SU-DHL-6 (cell line): ENCODE measurements around the gene RSPH9.

Experiments
- CTCF ChIP-seq: fragments of 200-600 bp; sonication (generic); IDR thresholded peaks from one replicate; pipeline ENCODE4 v1.5.1; 2017; ENCODE audit warnings: antibody characterized with exemption, mild to moderate bottlenecking, low read length, moderate library complexity; ENCODE audit not compliant: insufficient read depth, poor library complexity, severe bottlenecking
- EZH2phosphoT487 ChIP-seq: fragments of 200-600 bp; sonication (generic), shearing (Covaris generic); conservative IDR thresholded peaks from 2 replicates; pipeline ENCODE4 v1.6.1; 2018; ENCODE audit warnings: mild to moderate bottlenecking, antibody characterized with exemption, low read length, moderate library complexity, mixed read lengths

- TF ChIP-seq CTCF = no peak
- TF ChIP-seq EZH2phosphoT487 = no peak
Measured at GRCh38 chr6:43702171-43702533, 57.3 kb downstream of the RSPH9 start.
